Astrocyte of the spinal cord (primary cell): ENCODE measurements around the gene CASKIN1.

Experiments used
- DNase-seq: peaks from one replicate; pipeline ENCODE4 v3.0.0; 2011; ENCODE audit warnings: low read depth, low spot score
- H3K4me3 ChIP-seq: 2 replicates; pipeline ENCODE4 v1.5.1; 2011; ENCODE audit warnings: low read depth, mild to moderate bottlenecking, low read length, moderate library complexity
- CTCF ChIP-seq: IDR thresholded peaks from 2 replicates; pipeline ENCODE4 v1.5.1; 2012; ENCODE audit warnings: low read depth, mild to moderate bottlenecking, low read length, inconsistent platforms
- in situ Hi-C: cut with HindIII; loops from 2 replicates; pipeline ENCODE4 v1.10.0; 2017; ENCODE audit warnings: low sequenced_read_pairs

The CASKIN1 gene

GRCh38 chr16:2194166-2194834 lies 2.1 kb downstream of the CASKIN1 start:
- no peak for DNase-seq
- no peak overlapping the region for H3K4me3 ChIP-seq
- in situ Hi-C loops, result no loop called here
- TF ChIP-seq CTCF, result no peak

GRCh38 chr16:2191446-2191706 lies 5.0 kb downstream of the CASKIN1 start:
- in situ Hi-C loops, result no loop called here
- H3K4me3 ChIP-seq, result no peak overlapping the region
- no peak for DNase-seq
- TF ChIP-seq CTCF, result no peak

- in situ Hi-C loops, result no loop called here
- DNase-seq, result no peak
Measured at GRCh38 chr16:2190659-2191445, 5.6 kb downstream of the CASKIN1 start.

GRCh38 chr16:2190002-2190658 lies 6.3 kb downstream of the CASKIN1 start:
- TF ChIP-seq CTCF, result no peak
- in situ Hi-C loops, result no loop called here
- no peak for DNase-seq
- no peak overlapping the region for H3K4me3 ChIP-seq

More at GRCh38 chr16:2190659-2191445, 5.6 kb downstream of the CASKIN1 start:
- no peak overlapping the region for H3K4me3 ChIP-seq
- no peak for TF ChIP-seq CTCF

GRCh38 chr16:2189252-2189893 lies 7.0 kb downstream of the CASKIN1 start:
- no peak for TF ChIP-seq CTCF
- in situ Hi-C loops, result no loop called here
- no peak overlapping the region for H3K4me3 ChIP-seq
- DNase-seq, result no peak

GRCh38 chr16:2188395-2188794 lies 8.0 kb downstream of the CASKIN1 start:
- DNase-seq, result no peak
- H3K4me3 ChIP-seq, result no peak overlapping the region
- in situ Hi-C loops, result no loop called here

More at GRCh38 chr16:2188395-2188794, 8.0 kb downstream of the CASKIN1 start:
- TF ChIP-seq CTCF, result no peak
